Body of pancreas (tissue), 4 donors: Measurements from ENCODE around the gene KRT25. TPM values are rescaled to one million over a fixed set of nuclear protein-coding genes. Genes with fewer than 3 reads are reported as not detected.

Experiments
- ATAC-seq: fragments of 150-250 bp; one replicate; pipeline ENCODE4 v1.9.1; 2016
- DNase-seq, 4 donors: peaks; one replicate each; pipeline ENCODE4 v3.0.0-alpha.2; 2019
- H3K27ac ChIP-seq, 4 donors: fragments of 200-600 bp; sonication (generic); 1 replicate in 3 of 4; 2 replicates in 1 of 4; pipeline versions ENCODE4 v1.5.1 to v1.6.1; 2016 to 2019; ENCODE audit warnings: mild to moderate bottlenecking in 1 of 4, mixed read lengths in 1 of 4, moderate library complexity in 1 of 4
- H3K27me3 ChIP-seq, 2 donors: fragments of 200-600 bp; sonication (generic); one replicate each; pipeline ENCODE4 v1.6.0; 2016; ENCODE audit warnings: mild to moderate bottlenecking in 1 of 2
- H3K36me3 ChIP-seq, 2 donors: fragments of 200-600 bp; sonication (generic); replicated peaks in 1 of 2; 2 replicates each; pipeline ENCODE4 v1.5.1; 2016; ENCODE audit warnings: low read depth in 2 of 2; ENCODE audit not compliant: insufficient read depth in 1 of 2
- H3K4me1 ChIP-seq: fragments of 200-600 bp; sonication (generic); one replicate; pipeline ENCODE4 v1.6.0; 2016
- H3K4me3 ChIP-seq, 2 donors: fragments of 200-600 bp; sonication (generic); 1 replicate in 1 of 2; 2 replicates in 1 of 2; pipeline ENCODE4 v1.5.1; 2016 to 2019
- H3K9me3 ChIP-seq, 3 donors: fragments of 200-600 bp; sonication (generic); 1 replicate in 2 of 3; 2 replicates in 1 of 3; pipeline ENCODE4 v1.5.1; 2016
- CTCF ChIP-seq, 7 experiments: fragments of 450-650 bp in 4 of 7; fragments of 200-600 bp in 3 of 7; sonication (generic) in 3 of 7; IDR thresholded peaks; one replicate each; pipeline ENCODE4 v1.5.1; 2016 to 2019; ENCODE audit warnings: antibody characterized with exemption in 7 of 7
- POLR2A ChIP-seq, 3 donors: fragments of 450-650 bp; IDR thresholded peaks; one replicate each; pipeline ENCODE4 v1.6.1; 2016; ENCODE audit warnings: antibody characterized with exemption in 3 of 3, mild to moderate bottlenecking in 2 of 3
- WGBS, 2 donors: methylation state at CpG; one replicate each; pipeline ENCODE4 v1.1.5; 2017; 5-methylcytosine and 5-hydroxymethylcytosine counted together
- intact Hi-C: fragments of 100-400 bp; cut with DNase I; formaldehyde crosslinking; loops from one replicate; pipeline ENCODE4 v1.15.1; 2023
- total RNA-seq, 2 donors: library from RNA; depleted of rRNA; stranded (reverse); fragments of >200 nt; gene quantifications; one replicate each; pipeline ENCODE4 v1.1.0, GENCODE V29; 2016

The KRT25 gene
- total RNA-seq, 2 donors from 2014 or later = not detected

DNA sequence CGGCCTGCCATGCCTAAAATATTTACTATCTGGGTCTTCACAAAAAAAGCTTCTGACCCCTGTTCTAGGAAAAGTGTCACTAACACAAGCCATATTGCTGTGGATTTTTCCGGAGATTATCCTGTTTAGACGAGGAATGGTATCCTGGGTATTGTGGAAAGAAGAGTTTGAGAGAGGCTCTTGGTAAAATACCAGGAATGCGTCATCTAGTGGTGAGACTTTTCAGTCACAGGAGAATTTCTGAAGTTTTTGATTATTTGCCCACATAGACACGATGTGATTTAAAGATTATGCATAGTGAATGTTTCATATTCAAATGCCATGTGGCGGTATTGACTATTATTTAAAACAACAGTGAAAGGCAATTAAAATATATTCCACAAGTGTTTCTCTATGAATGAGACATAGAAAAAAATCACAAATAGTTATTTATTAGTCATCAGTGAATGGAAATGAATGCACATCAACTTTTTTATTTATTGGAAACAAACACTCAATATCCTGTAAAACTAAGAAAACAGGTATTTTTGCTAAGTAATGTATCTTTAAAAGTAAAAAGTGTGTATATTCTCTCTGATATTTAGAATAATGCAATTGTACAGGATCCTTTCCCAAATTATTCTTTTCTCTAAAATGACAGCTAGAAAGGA, 36.8 kb upstream of the KRT25 start:
- TF ChIP-seq POLR2A (IDR thresholded peaks at IDR 0.05) (no peak), CTCF (IDR thresholded peaks at IDR 0.05) (peak in 6 of 7 experiments; percentile 30 to 62 (median 56))
- no peak overlapping the region for H3K4me3 ChIP-seq
- WGBS, 2 donors = 28 to 29% methylated on average over 6 of the region's 6 CpGs
- no peak for DNase-seq
- H3K27ac ChIP-seq = no peak overlapping the region
- H3K36me3 ChIP-seq = no peaks in the 10 kb centered on the region
- no peak for ATAC-seq
- no peaks in the 10 kb centered on the region for H3K4me1 ChIP-seq
- H3K27me3 ChIP-seq = no peaks in the 10 kb centered on the region
- H3K9me3 ChIP-seq = no peaks in the 10 kb centered on the region
- intact Hi-C loops = no loop called here

DNA sequence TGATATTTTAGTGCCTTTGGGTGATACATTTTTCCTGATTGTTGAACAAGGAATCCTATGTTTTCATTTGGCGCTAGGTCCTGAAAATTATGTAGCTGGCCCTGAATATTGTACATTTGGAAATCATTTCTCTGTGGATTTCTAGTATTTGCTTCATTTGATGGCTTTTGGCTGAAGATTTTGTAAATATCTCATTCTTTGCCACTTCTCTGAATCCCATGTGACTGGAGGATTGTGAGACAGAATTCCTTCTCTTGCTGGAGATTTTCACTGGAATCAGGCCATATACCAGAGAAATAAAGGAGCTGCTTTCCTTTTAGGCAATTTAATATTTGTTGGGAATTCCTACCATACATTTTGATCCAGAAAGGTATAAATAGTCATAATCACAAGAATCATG, 36.0 kb upstream of the KRT25 start:
- no peak for TF ChIP-seq POLR2A (IDR thresholded peaks at IDR 0.05)
- TF ChIP-seq CTCF (IDR thresholded peaks at IDR 0.05) = no peak
- 75 to 100% methylated on average over 1 of the region's 1 CpG for WGBS, 2 donors
- no peaks in the 10 kb centered on the region for H3K4me1 ChIP-seq
- no peak for ATAC-seq
- H3K9me3 ChIP-seq = no peaks in the 10 kb centered on the region
- no peak overlapping the region for H3K4me3 ChIP-seq
- no peak overlapping the region for H3K27ac ChIP-seq
- no peak for DNase-seq
- H3K36me3 ChIP-seq = no peaks in the 10 kb centered on the region
- intact Hi-C loops = no loop called here
- H3K27me3 ChIP-seq = no peaks in the 10 kb centered on the region

GRCh38 chr17:40782450-40782849, 27.3 kb upstream of the KRT25 start, which contains the start of gene KRT27:
TSS of gene KRT27 (minus strand) at chr17:40782550. CDS start at chr17:40782493, 57 bp downstream.
- H3K9me3 ChIP-seq = no peaks in the 10 kb centered on the region
- intact Hi-C loops = no loop called here
- H3K4me1 ChIP-seq = no peaks in the 10 kb centered on the region
- H3K4me3 ChIP-seq = no peak within 1 kb of the TSS
- no peaks in the 10 kb centered on the region for H3K36me3 ChIP-seq
- no peak within 1 kb of the TSS for H3K27ac ChIP-seq
- no peak for TF ChIP-seq CTCF (IDR thresholded peaks at IDR 0.05)
- TF ChIP-seq POLR2A (IDR thresholded peaks at IDR 0.05) = no peak
- no peak for DNase-seq
- 81 to 85% methylated on average over 4 of the region's 4 CpGs for WGBS, 2 donors
- peaks cover 0 to 5% of the 10 kb centered on the region in 2 donors for H3K27me3 ChIP-seq
- no peak for ATAC-seq

DNA sequence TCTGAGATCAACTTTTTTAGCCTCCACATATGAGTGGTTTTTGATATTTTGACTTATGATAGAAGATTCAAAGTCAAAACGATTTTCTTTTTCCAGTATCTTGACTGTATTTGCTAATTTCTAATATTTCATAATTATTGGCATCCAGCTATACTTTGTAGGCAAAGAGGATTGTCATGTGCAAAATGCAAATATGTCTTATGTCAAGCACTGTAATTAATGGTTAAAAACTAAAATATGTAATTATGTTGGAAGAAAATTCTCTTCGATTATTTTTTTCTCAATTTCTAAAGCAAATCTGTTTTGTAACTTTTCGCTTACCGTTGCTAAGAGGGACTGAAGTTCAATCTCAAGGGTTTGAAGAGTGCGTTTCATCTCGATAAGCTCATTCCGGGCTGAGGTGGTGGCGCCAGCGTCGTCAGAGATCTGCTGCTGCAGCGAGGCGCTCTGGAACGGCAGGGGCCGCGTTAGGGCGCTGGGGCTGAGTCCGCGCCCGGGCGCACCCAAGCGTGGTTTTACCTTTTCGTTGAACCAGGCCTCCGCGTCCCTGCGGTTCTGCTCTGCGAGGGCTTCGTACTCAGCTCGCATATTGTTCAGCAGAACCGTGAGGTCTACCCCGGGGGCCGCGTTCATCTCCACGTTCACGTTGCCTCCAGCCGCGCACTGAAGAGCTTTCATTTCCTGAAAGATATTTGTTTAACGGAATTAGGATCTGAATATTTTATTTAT, 24.2 kb upstream of the KRT25 start:
- no peaks in the 10 kb centered on the region for H3K4me1 ChIP-seq
- H3K27ac ChIP-seq = no peak overlapping the region
- 19 to 33% methylated on average over 28 to 37 of the region's 37 CpGs for WGBS, 2 donors
- no peaks in the 10 kb centered on the region for H3K36me3 ChIP-seq
- DNase-seq (peak in 1 of 4 donors; percentile 22), ATAC-seq (no peak)
- intact Hi-C loops = no loop called here
- TF ChIP-seq POLR2A (IDR thresholded peaks at IDR 0.05) (no peak), CTCF (IDR thresholded peaks at IDR 0.05) (no peak)
- H3K27me3 ChIP-seq = peaks cover 0 to 7% of the 10 kb centered on the region in 2 donors
- H3K9me3 ChIP-seq = no peaks in the 10 kb centered on the region
- no peak overlapping the region for H3K4me3 ChIP-seq
